ENCODE measurements around the gene TMEM145. TPM values are rescaled to one million over a fixed set of nuclear protein-coding genes. Genes with fewer than 3 reads are reported as not detected.
"Not testable (repeated sequence)": the region's sequence is repeated elsewhere in the genome, so short reads cannot be mapped to it uniquely, and the experiment has no call there.

TMEM145 gene
- 10 to 100 TPM in 2 of 8 experiments, 1 to 10 TPM in 4, under 1 TPM in 1, not detected in 1; 0.42 to 18.5 (median 5.9) TPM for total RNA-seq

DNA sequence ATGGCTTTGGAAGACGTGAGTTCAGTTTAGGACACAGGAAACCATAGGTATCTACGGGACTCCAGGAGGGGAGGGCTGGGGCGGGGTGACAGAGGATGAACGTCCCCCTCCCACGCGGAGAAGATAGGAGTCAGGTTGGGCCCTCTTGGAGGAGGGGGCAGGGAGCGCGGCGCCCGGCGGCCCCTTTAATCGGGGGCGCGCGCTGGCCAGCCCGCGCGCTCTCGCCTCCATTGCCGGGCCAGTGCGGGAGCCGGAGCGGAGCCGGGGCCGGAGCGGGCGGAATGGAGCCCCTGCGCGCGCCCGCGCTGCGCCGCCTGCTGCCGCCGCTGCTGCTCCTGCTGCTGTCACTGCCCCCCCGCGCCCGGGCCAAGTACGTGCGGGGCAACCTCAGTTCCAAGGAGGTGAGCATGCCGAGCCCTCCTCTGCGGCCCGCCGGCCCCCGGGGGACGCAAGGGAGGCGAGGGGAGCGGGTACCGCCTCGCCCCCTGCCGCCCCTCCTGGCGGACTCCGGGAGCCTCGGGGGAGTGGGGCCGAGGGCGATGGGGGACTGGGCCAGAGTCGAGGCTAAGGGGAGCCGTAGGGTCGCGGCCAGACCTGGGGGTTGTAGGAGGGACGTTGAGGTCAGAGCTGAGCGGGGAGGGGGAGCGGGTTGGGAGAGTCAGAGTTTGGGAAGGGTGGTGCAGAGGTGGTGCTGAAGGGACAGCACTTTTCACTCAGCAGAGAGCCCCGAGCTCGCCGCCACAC, at the start of gene TMEM145:
TMEM145 (plus strand) TSS at position 214 of the 744 bp plus-strand sequence; CDS start at position 282, 68 bp downstream.
- 0% methylated on average over 1 of the region's 67 CpGs; no CpG with 5 or more reads in 9 of the 10 experiments for WGBS, 10 experiments
- H3K27ac ChIP-seq = no peak within 1 kb of the TSS
- H3K4me3 ChIP-seq = peak within 1 kb of the TSS; percentile 36 to 54 (median 46)
- in situ Hi-C loops (cut with MboI; ENCODE audit: low pct_unique_long_range_greater_than_20kb in 2 of 9, low sequenced_read_pairs in 9 of 9, unreplicated experiment in 9 of 9) = no loop called here
- peak; percentile 88 to 94 (median 92) for ATAC-seq (replicated peaks in 6 of 8)
- peaks cover 7 to 11% of the 10 kb centered on the region in 2 donors for H3K4me1 ChIP-seq (replicated peaks in 1 of 2)

DNA sequence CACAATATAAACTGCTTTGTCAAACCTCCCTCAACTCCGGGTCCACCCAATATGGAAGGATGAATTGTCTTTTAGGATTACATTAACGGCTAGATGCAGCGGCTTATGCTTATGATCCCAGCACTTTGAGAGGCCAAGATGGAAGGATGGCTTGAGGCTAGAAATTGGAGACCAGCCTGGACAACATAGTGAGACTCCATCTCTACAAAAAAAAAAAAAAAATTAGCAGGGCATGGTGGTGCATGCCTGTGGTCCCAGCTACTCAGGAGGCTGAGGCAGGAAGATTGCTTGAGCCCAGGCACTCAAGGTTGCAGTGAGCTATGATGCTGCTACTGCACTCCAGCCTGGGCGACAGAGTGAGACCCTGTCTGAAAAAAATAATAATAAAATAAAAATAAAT, 47.0 kb upstream of the TMEM145 start:
- WGBS, 10 experiments = 67 to 100% (median 89%) methylated on average over 1 to 4 of the region's 4 CpGs; no CpG with 5 or more reads in 2 of the 10 experiments
- ATAC-seq (replicated peaks in 6 of 8); H3K4me3 ChIP-seq; H3K27ac ChIP-seq; H3K4me1 ChIP-seq (replicated peaks in 1 of 2); in situ Hi-C loops (cut with MboI; ENCODE audit: low pct_unique_long_range_greater_than_20kb in 2 of 9, low sequenced_read_pairs in 9 of 9, unreplicated experiment in 9 of 9): not testable (repeated sequence)

DNA sequence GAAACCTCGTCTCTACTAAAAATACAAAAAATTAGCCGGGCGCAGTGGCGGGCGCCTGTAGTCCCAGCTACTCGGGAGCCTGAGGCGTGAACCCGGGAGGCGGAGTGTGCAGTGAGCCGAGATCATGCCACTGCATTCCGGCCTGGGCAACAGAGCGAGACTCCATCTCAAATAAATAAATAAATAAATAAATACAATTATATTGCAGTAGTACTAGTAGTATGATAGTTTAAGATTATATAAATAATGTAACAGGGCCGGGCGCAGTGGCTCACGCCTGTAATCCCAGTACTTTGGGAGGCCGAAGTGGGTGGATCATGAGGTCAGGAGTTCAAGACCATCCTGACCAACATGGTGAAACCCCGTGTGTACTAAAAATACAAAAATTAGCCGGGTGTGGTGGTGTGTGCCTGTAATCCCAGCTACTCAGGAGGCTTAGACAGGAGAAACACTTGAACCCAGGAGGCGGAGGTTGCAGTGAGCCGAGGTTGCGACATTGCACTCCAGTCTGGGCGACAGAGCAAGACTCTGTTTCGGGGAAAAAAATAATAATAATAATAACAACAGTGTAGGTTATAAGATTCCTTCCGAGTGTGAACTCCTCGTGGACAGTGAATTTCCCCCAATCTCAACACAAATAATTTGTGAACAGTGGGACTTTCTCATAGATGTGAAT, 46.0 kb upstream of the TMEM145 start:
- peak overlapping the region in 1 of 2 donors; percentile 65 for H3K27ac ChIP-seq
- H3K4me3 ChIP-seq; ATAC-seq (replicated peaks in 6 of 8); in situ Hi-C loops (cut with MboI; ENCODE audit: low pct_unique_long_range_greater_than_20kb in 2 of 9, low sequenced_read_pairs in 9 of 9, unreplicated experiment in 9 of 9): not testable (repeated sequence)
- H3K4me1 ChIP-seq (replicated peaks in 1 of 2) = peaks cover 9 to 10% of the 10 kb centered on the region in 2 donors
- 74 to 100% (median 94%) methylated on average over 1 to 12 of the region's 25 CpGs; no CpG with 5 or more reads in 2 of the 10 experiments for WGBS, 10 experiments

DNA sequence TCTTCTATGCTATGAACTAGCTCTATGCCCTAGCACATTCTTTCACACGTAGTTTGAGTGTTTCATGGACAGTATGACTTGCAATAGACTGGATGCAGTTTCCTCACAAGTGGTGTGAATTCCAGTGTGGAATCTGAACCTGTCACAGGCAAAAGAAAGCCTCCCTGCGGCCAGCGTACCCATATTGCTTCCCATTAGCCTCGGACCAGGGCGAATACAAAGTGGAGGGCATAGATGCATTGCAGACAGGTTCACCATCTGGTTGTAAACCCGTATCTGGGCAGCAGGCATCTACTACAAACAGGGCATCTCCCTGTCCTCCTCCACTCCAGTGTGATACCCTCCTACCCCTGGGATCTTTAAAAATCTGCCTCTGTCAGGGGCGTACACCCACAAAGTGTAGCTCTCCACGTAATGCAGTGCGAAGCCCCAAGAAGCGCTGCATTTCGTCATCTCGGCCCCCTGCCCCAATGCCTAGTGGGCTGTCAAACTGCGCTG, 45.4 kb upstream of the TMEM145 start:
- ATAC-seq (replicated peaks in 6 of 8) = no peak
- in situ Hi-C loops (cut with MboI; ENCODE audit: low pct_unique_long_range_greater_than_20kb in 2 of 9, low sequenced_read_pairs in 9 of 9, unreplicated experiment in 9 of 9) = no loop called here
- Histone ChIP-seq H3K4me3 (peak overlapping the region; percentile 69 to 94 (median 81)), H3K27ac (peak overlapping the region; percentile 53 to 65), H3K4me1 (replicated peaks in 1 of 2) (peaks cover 9 to 10% of the 10 kb centered on the region in 2 donors)
- 0 to 27% (median 3%) methylated on average over 1 to 6 of the region's 13 CpGs; no CpG with 5 or more reads in 3 of the 10 experiments for WGBS, 10 experiments

DNA sequence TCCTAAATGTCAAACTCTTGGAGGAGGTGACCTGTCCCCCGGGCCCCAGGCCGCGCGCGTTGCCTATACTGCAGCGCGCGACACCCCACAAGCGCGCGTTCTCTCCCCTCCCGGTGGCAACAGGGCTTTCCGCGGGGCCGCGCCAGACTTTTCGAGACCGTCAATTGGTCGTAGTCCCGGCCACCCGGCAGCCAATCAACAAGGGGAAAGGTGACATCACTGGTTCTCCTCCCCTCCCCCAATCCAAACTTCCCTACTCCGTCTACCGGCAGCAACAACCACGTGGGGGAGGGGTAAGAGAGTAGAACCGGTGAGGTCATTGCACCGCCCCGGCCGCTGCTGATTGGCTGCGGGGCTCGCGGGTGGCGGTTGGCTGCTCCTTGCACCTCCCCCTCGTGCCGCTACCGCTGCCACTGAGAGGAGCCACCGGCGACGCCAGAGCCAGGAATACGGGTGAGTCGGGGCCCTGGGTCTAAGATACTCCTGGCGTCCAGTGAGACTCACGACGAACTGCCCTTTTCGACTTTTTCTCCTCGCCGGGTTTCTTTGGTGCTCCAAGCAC, 44.9 kb upstream of the TMEM145 start:
- peak overlapping the region; percentile 99 to 100 for H3K27ac ChIP-seq
- in situ Hi-C loops (cut with MboI; ENCODE audit: low pct_unique_long_range_greater_than_20kb in 2 of 9, low sequenced_read_pairs in 9 of 9, unreplicated experiment in 9 of 9) = no loop called here
- peak; percentile 63 to 76 (median 68) for ATAC-seq (replicated peaks in 6 of 8)
- H3K4me1 ChIP-seq (replicated peaks in 1 of 2) = peaks cover 9 to 10% of the 10 kb centered on the region in 2 donors
- H3K4me3 ChIP-seq = peak overlapping the region; percentile 69 to 94 (median 81)
- 0 to 2% (median 0%) methylated on average over 7 to 24 of the region's 46 CpGs; no CpG with 5 or more reads in 5 of the 10 experiments for WGBS, 10 experiments

DNA sequence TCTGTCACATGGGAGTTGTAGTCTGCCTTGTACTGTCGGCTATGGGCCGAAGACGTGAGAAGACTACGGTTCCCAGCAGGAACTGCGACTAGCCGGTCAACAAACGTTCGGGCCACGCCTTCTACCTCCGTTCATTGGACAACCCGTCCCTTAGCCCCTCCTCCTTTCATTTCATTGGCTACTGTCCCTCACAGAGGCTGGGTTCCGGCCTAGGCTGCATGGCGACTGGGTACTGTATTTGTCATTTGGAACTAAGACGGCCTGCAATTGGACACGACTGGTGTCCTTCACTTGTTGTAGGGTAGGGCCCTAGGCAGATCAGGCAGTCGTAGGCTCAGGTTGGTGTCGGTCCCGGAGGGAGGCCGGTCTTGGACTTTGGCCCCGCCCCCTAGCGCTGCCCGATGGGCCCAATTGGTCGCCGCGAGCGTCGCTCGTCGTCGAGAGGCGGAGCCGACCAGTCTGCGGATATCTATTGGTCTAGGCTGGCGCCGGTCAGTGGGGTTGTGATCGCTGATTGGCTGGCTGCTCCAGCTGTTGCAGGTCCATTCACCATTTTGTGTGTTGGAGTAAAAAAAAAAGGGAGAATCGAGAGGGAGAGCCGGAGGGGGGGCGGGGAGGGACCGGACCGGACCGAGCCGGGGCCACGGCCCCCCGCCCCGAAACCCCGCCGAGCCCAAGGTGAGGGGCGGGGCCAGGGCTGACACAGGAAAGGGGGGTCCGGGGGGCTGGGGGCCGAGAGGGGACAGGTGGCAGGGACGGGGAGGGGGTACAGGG, 44.2 kb upstream of the TMEM145 start, which contains the start of gene CIC:
CIC (plus strand) TSS at position 549 of the 774 bp plus-strand sequence. CDS start 2,532 bp downstream, outside the sequence.
- in situ Hi-C loops (cut with MboI; ENCODE audit: low pct_unique_long_range_greater_than_20kb in 2 of 9, low sequenced_read_pairs in 9 of 9, unreplicated experiment in 9 of 9) = no loop called here
- Histone ChIP-seq H3K27ac (peak within 1 kb of the TSS; percentile 99 to 100), H3K4me3 (peak within 1 kb of the TSS; percentile 69 to 94 (median 81)), H3K4me1 (replicated peaks in 1 of 2) (peaks cover 9 to 10% of the 10 kb centered on the region in 2 donors)
- ATAC-seq (replicated peaks in 6 of 8) = peak; percentile 77 to 90 (median 90)
- WGBS, 10 experiments = 0% methylated on average over 1 to 7 of the region's 52 CpGs; no CpG with 5 or more reads in 6 of the 10 experiments

DNA sequence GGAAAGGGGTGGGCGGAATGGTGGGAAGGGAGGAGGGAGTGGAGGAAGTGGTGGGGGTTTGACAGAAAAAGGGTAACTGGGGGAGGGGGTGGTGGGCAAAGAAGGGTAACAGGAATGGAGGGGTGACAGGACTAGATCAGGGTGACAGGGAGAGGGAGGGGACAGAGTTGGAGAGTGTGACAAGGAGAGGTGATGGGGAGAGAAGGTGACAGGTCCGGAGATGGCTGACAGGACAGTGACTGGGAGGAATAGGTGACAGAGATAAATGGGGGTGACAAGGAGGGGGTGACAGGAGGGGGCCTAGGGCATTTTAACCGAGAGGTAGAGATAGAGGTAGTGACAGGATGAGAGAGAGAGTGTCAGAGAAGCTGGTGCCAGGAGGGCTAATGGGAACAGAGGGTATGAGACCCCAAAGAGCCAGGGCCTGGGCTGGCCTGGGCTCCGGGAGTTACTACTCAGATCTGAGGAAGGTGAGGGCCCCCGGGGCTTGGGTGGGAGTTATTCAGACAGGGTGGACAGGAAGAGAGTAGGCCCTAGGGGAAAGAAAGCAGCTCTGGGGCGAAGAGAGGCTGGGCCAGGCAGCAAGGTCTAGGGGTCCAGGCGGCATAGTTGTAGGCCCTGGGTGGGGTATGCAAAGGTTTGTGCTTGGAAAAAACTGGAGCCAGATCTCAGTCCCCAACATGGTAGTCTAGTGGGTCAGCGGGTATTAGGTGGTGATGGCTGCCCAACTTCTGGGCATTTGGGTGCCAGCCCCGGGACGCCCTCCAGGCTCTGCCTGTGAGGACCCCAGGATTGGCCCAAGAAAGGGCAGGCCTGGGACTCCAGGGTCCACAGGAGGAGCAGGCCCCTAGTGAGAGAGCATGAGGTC, 43.4 kb upstream of the TMEM145 start:
- Histone ChIP-seq H3K4me3 (peak overlapping the region; percentile 40 to 81 (median 46)), H3K27ac (peak overlapping the region; percentile 66 to 67), H3K4me1 (replicated peaks in 1 of 2) (peaks cover 9 to 14% of the 10 kb centered on the region in 2 donors)
- whole genome bisulfite sequencing, 10 experiments = 0 to 100% (median 72%) methylated on average over 1 to 6 of the region's 10 CpGs; no CpG with 5 or more reads in 4 of the 10 experiments
- in situ Hi-C loops (cut with MboI; ENCODE audit: low pct_unique_long_range_greater_than_20kb in 2 of 9, low sequenced_read_pairs in 9 of 9, unreplicated experiment in 9 of 9) = no loop called here
- no peak for ATAC-seq (replicated peaks in 6 of 8)

DNA sequence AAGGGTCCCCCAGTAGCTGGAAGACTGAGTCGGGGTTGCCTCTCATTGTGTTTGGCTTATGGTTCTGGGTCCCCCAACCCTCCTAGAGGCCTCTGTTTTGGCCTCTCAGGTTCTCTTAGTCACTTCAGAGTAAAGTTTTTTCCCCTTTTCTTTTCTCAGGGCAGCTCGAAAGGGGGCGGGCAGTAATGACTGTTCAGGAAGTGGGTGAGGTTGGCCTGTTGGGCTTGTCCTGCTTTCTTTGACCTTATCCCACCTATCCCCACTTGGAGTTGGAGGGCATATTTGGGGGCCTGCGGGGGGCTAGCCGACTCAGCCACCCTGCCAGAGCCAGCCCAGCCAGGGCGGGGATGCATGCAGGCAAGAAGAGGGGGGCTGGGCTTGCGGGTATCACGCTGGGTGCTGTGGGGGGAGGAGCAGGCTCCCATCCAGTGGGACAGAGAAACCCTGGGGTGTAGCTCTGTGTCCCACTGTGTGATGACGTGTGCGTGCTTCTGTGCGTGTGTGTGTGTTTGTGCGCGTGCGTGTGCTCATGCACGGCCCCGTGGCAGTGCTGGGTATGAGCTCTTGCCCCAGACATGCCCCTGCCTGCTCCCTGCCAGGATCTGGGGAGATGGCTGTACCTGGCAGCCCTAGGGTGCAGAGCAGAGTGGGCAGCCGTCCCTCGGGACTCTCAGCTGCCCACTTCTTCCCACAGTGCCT, 42.6 kb upstream of the TMEM145 start:
- Histone ChIP-seq H3K4me1 (replicated peaks in 1 of 2) (peaks cover 9 to 14% of the 10 kb centered on the region in 2 donors), H3K4me3 (peak overlapping the region; percentile 40 to 81 (median 46)), H3K27ac (peak overlapping the region in 1 of 2 donors; percentile 66)
- ATAC-seq (replicated peaks in 6 of 8) = peak in 2 of 8 experiments; percentile 3 to 4
- WGBS, 10 experiments = 0 to 90% (median 75%) methylated on average over 1 to 3 of the region's 18 CpGs; no CpG with 5 or more reads in 6 of the 10 experiments
- in situ Hi-C loops (cut with MboI; ENCODE audit: low pct_unique_long_range_greater_than_20kb in 2 of 9, low sequenced_read_pairs in 9 of 9, unreplicated experiment in 9 of 9) = no loop called here

DNA sequence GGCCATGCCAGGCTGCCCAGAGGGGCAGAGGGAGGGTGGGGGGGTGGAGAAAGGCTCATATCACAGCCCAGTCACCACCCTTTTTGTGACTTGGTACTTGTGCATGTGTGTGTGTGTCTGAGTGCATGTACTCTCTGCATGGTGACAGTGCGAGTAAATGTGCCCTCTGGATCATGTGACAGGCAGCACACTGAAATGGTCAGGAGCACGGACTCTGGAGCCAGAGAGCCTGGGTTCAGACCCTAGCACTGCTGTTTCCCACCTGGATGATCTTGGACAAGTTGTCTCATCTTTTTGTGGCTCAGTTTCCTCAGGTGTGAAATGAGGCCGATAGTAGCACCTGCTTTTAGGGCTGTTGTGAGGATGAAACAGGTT, 42.1 kb upstream of the TMEM145 start:
- ATAC-seq (replicated peaks in 6 of 8) = no peak
- H3K27ac ChIP-seq = no peak overlapping the region
- H3K4me1 ChIP-seq (replicated peaks in 1 of 2) = peaks cover 9 to 14% of the 10 kb centered on the region in 2 donors
- WGBS, 10 experiments = 17 to 100% (median 71%) methylated on average over 1 to 2 of the region's 3 CpGs; no CpG with 5 or more reads in 5 of the 10 experiments
- H3K4me3 ChIP-seq = peak overlapping the region in 1 of 5 donors; percentile 43
- in situ Hi-C loops (cut with MboI; ENCODE audit: low pct_unique_long_range_greater_than_20kb in 2 of 9, low sequenced_read_pairs in 9 of 9, unreplicated experiment in 9 of 9) = no loop called here

DNA sequence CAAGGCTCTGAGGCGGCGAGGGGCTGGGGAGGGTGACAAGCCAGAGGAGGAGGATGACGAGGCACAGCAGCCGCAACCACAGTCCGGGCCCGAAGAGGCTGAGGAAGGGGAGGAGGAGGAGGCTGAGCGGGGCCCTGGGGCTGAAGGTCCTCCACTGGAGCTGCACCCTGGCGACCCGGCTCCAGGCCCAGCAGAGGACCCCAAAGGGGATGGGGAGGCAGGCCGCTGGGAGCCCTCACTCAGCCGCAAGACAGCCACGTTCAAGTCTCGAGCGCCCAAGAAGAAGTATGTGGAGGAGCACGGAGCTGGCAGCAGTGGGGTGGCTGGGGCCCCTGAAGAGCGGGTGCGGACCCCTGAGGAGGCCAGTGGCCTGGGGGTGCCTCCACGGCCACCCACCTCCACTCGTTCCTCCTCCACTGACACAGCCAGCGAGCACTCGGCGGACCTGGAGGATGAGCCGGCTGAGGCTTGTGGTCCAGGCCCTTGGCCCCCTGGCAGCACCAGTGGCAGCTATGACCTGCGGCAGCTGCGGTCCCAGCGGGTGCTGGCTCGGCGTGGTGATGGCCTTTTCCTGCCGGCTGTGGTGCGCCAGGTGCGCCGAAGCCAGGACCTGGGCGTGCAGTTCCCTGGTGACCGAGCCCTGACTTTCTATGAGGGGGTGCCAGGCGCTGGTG, 41.1 kb upstream of the TMEM145 start:
- H3K27ac ChIP-seq = no peak overlapping the region
- 83 to 100% (median 90%) methylated on average over 3 to 15 of the region's 35 CpGs; no CpG with 5 or more reads in 6 of the 10 experiments for WGBS, 10 experiments
- H3K4me3 ChIP-seq = no peak overlapping the region

More for the DNA sequence above, 41.1 kb upstream of the TMEM145 start:
- ATAC-seq (replicated peaks in 6 of 8) = no peak
- in situ Hi-C loops (cut with MboI; ENCODE audit: low pct_unique_long_range_greater_than_20kb in 2 of 9, low sequenced_read_pairs in 9 of 9, unreplicated experiment in 9 of 9) = no loop called here
- peaks cover 9 to 14% of the 10 kb centered on the region in 2 donors for H3K4me1 ChIP-seq (replicated peaks in 1 of 2)
